ENCODE data around the gene ZNF552.
"Not testable (repeated sequence)": the region's sequence is repeated elsewhere in the genome, so short reads cannot be mapped to it uniquely, and the experiment has no call there.

ZNF552 gene

GRCh38 chr19:57814505-57815246 is at the start of gene ZNF552:
ZNF552 (minus strand) TSS chr19:57814913; CDS start chr19:57814743, 170 bp downstream.
- DNase-seq (ENCODE audit: low read depth) = peak; percentile 93

GRCh38 chr19:57862351-57862750 is 47.6 kb upstream of the ZNF552 start:
- DNase-seq (ENCODE audit: low read depth) = not testable (repeated sequence)

- not testable (repeated sequence) for DNase-seq (ENCODE audit: low read depth)
Measured at GRCh38 chr19:57854117-57854516, 39.4 kb upstream of the ZNF552 start.

- not testable (repeated sequence) for DNase-seq (ENCODE audit: low read depth)
Measured at GRCh38 chr19:57851812-57852603, 37.3 kb upstream of the ZNF552 start.

GRCh38 chr19:57850553-57851017 is 35.9 kb upstream of the ZNF552 start:
- DNase-seq (ENCODE audit: low read depth) = peak; percentile 71

DNA sequence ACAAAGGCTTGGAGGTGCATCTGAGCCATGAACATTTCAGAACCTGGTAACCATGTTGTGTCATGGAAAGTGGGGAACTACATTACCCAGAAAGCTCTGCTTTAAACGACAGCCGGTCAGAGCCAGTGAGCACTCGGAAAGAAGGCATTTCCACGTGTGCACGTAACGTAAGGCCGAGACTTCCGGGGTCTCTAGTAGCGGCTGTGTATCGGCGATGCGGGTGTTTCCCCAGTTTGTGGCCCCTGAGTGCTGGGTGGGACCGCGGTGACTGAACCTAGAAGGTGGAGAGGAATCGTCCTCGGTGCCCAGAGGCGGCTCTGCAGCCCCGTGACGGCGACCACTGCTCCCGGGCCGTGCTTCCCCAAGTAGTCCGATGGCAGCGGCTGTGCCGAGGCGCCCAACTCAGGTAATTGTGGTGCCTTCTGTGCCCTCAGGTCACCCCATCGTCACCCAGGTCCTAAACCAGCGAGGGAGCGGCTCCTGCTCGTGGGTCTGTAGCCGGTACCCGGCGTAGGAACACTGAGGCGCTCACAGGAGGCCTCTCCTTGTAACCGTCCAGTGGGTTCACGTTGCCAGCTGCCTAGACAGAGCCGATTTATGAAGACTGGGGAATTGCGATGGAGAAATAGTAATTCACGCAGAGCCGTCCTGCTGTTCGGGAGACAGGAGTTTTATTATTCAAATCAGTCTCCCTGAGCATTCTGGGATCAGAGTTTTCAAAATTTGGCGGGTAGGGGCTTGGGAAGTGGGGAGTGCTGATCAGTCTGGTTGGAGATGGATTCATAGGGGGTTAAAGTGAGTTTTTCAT is 35.2 kb upstream of the ZNF552 start, which contains the start of gene ZNF587:
ZNF587 (plus strand) TSS at position 194 of the 808 bp plus-strand sequence; CDS start at position 374, 180 bp downstream.
- DNase-seq (ENCODE audit: low read depth) = peak; percentile 89

DNA sequence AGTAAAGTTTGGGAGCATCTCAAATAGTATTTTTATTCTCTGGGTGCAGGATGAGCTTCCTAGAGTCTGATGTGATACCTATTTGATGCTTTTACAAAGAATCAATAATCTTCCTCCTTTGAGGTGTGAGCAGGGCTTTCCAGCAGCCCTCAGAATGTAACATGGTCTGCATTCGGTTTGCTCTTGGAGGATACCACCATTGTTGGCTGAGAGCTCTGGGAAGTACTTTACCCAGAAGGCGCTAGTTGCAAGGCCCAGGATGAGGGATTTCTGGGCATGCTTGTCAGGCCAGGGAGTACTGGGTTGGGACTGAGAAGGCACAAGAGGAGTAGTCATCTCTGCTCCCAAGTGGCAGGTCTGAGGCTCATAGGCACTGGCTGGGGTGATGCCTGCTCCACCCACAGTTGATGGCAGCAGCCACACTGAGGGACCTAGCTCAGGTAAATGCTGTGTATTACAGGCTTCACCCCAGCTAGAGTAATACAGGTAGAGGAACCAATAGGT is 34.5 kb upstream of the ZNF552 start:
- DNase-seq (ENCODE audit: low read depth) = not testable (repeated sequence)

DNA sequence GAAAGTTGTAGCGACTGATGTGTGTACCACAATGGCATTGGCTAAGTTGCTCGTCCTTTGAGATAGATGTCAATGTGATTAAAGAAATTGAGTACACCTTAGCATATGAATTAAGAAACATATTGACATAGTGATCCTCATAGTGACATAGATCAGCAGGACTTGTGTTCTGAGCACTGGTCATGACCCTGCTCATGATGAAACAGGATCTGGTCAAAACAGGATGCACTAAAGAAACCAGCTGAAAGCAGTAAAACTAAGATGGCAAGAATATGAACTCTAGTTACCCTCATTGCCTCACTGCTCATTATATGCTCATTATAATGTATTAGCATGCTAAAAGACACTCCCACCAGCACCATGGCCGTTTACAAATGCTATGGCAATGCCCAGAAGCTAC is 32.5 kb upstream of the ZNF552 start:
- peak; percentile 60 for DNase-seq (ENCODE audit: low read depth)

GRCh38 chr19:57841122-57841763 is 26.5 kb upstream of the ZNF552 start:
- DNase-seq (ENCODE audit: low read depth) = no peak

- DNase-seq (ENCODE audit: low read depth) = not testable (repeated sequence)
Measured at GRCh38 chr19:57838622-57839191, 24.0 kb upstream of the ZNF552 start.

- DNase-seq (ENCODE audit: low read depth) = not testable (repeated sequence)
Measured at GRCh38 chr19:57836991-57837390, 22.3 kb upstream of the ZNF552 start.

DNA sequence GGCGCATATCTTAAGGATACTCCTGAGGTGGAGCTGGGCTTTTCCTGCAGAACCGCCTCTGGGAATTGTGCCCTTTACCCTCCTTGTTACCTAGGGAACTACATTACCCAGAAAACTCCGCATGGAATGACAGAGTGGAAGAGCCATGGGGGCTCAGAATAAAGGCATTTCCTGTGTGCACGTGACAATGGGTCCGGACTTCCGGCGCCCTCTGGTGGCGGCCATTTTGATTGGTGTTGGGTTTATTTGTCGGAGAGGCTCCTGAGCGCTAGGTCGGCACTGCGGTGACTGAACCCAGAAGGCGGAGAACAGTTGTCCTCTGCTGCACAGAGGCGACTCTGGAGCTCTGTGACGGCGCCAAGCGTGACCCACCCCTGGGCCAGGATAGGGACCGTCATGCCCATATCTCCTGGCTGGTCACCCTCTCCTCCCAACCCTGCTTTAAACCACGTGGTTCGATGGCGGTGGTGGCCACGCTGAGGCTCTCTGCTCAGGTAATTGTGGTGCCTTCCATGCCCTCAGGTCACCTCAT is 15.4 kb upstream of the ZNF552 start, which contains the start of gene ZNF587B:
ZNF587B (plus strand) TSS at position 229 of the 532 bp plus-strand sequence; CDS start at position 459, 230 bp downstream.
- DNase-seq (ENCODE audit: low read depth) = peak; percentile 70

DNA sequence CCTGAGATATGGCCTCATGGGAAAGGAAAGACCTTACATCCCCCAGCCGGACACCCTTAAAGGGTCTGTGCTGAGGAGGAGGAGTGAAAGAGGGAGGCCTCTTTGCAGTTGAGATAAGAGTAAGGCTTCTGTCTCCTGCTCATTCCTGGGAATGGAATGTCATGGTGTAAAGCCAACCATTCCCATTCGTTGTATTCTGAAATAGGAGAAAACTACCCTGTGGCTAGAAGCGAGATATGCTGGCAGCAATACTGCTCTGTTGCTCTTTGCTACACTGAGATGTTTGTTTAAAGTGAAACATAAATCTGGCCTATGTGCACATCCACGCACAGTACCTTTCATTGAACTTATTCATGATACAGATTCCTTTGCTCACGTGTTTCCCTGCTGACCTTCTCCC is 14.6 kb upstream of the ZNF552 start:
- no peak for DNase-seq (ENCODE audit: low read depth)

DNA sequence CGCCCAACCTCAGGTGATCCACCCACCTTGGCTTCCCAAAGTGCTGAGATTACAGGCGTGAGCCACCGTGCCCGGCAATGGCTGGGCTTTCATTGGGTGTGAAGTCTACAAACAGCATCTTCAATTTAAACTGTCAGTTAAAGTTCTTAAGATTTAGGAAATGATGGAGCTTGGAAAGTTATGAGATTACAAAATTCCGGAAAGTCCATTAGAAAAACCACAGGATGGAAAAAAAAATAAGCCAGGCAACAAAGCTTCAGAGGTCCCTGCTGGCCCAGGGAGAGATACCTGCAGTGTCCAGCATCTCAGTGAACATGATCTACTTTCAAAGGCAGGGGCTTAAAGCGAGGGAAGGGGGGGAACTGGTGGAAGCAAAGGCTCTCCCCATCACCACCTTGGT is 10.8 kb upstream of the ZNF552 start:
- DNase-seq (ENCODE audit: low read depth) = no peak

GRCh38 chr19:57823608-57824007 is 8.9 kb upstream of the ZNF552 start:
- not testable (repeated sequence) for DNase-seq (ENCODE audit: low read depth)

- DNase-seq (ENCODE audit: low read depth) = not testable (repeated sequence)
Measured at GRCh38 chr19:57823155-57823554, 8.4 kb upstream of the ZNF552 start.

- not testable (repeated sequence) for DNase-seq (ENCODE audit: low read depth)
Measured at GRCh38 chr19:57821501-57821900, 6.8 kb upstream of the ZNF552 start.

GRCh38 chr19:57821095-57821494 is 6.4 kb upstream of the ZNF552 start:
- not testable (repeated sequence) for DNase-seq (ENCODE audit: low read depth)

DNA sequence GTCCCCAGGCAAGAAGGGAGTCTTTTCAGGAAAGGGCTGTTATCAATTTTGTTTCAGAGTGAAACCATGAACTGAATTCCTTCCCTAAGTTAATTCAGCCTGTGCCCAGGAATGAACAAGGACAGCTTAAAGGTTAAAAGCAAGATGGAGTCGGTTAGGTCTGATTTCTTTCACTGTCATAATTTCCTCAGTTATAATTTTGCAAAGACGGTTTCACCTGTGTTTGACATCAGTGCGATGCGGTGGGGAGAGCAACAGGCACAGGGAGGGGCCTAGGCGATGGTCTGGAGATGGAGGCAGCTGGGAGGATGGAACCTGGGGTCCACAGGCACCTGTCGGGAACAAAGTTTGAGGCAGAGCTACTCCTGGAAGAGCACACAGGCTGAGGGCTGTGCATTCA is 5.9 kb upstream of the ZNF552 start:
- DNase-seq (ENCODE audit: low read depth) = no peak

DNA sequence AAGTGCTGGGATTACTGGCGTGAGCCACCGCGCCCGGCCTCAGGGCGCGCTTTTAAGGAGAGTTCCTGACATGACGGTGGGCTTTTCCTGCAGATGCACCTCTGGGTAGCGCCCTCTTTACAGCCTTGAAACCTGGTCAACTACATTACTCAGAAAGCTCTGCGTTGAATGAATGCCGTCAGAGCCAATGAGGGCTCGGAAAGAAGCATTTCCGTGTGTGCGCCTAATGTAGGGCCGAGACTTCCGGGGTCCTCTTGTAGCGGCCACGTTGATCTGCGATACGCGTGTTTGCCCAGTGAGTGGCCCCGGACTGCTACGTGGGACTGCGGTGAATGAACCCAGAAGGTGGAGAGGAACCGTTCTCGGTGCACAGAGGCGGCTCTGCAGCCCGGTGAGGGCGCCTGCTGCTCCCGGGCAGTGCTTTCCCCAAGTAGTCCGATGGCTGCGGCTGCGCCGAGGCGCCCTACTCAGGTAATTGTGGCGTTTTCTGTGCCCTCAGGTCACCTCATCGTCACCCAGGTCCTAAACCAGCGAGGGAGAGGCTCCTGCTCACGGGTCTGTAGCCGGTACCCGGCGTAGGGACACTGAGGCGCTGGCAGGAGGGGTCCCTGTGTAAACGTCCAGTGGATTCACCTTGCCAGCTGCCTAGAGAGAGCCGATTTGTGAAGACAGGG is 4.9 kb upstream of the ZNF552 start:
- DNase-seq (ENCODE audit: low read depth) = peak; percentile 95
